Brain microvascular endothelial cell (primary cell): Measurements from ENCODE around the gene TMEM117.

ENCODE experiments used
- DNase-seq: peaks from one replicate; pipeline ENCODE4 v3.0.0-alpha.2; 2020
- H3K27ac ChIP-seq: fragments of 250-450 bp; sonication (Bioruptor Pico); 2 replicates; pipeline ENCODE4 v1.5.1; 2020; ENCODE audit warnings: mild to moderate bottlenecking, moderate library complexity
- H3K27me3 ChIP-seq: fragments of 250-450 bp; sonication (Bioruptor Pico); replicated peaks from 2 replicates; pipeline ENCODE4 v1.5.1; 2020; ENCODE audit warnings: mild to moderate bottlenecking
- H3K36me3 ChIP-seq: fragments of 250-450 bp; sonication (Bioruptor Pico); replicated peaks from 2 replicates; pipeline ENCODE4 v1.5.1; 2020; ENCODE audit warnings: mild to moderate bottlenecking
- H3K4me3 ChIP-seq: 2 replicates; pipeline ENCODE4 v1.5.1; 2011; ENCODE audit warnings: low read depth, mild to moderate bottlenecking, control low read depth, low read length, moderate library complexity
- CTCF ChIP-seq: IDR thresholded peaks from 2 replicates; pipeline ENCODE4 v1.5.1; 2011; ENCODE audit warnings: low read depth, mild to moderate bottlenecking, moderate library complexity, low read length, control low read depth, inconsistent platforms; ENCODE audit errors: missing control alignments
- in situ Hi-C: cut with HindIII; loops from 2 replicates; pipeline ENCODE4 v1.10.0; 2017; ENCODE audit warnings: low sequenced_read_pairs, low pct_ligation_motif_present

TMEM117 gene

GRCh38 chr12:43893670-43894069 lies 57.8 kb downstream of the TMEM117 start:
- in situ Hi-C loops, result no loop called here
- no peak for TF ChIP-seq CTCF
- H3K36me3 ChIP-seq, result no peaks in the 10 kb centered on the region
- H3K4me3 ChIP-seq, result no peak overlapping the region
- no peaks in the 10 kb centered on the region for H3K27me3 ChIP-seq
- peak; percentile 20 for DNase-seq
- H3K27ac ChIP-seq, result no peak overlapping the region

- no peaks in the 10 kb centered on the region for H3K27me3 ChIP-seq
- in situ Hi-C loops, result no loop called here
- no peak overlapping the region for H3K4me3 ChIP-seq
- TF ChIP-seq CTCF, result no peak
- no peak overlapping the region for H3K27ac ChIP-seq
- no peak for DNase-seq
- H3K36me3 ChIP-seq, result no peaks in the 10 kb centered on the region
Observed at GRCh38 chr12:43895580-43896206, 59.8 kb downstream of the TMEM117 start.

GRCh38 chr12:43896496-43896895 lies 60.6 kb downstream of the TMEM117 start:
- no peak overlapping the region for H3K27ac ChIP-seq
- DNase-seq, result no peak
- no peak overlapping the region for H3K4me3 ChIP-seq
- in situ Hi-C loops, result no loop called here
- no peak for TF ChIP-seq CTCF
- no peaks in the 10 kb centered on the region for H3K27me3 ChIP-seq
- no peaks in the 10 kb centered on the region for H3K36me3 ChIP-seq

- Histone ChIP-seq H3K36me3 (no peaks in the 10 kb centered on the region), H3K4me3 (no peak overlapping the region), H3K27ac (no peak overlapping the region), H3K27me3 (no peaks in the 10 kb centered on the region)
- in situ Hi-C loops, result no loop called here
- no peak for TF ChIP-seq CTCF
- no peak for DNase-seq
Observed at GRCh38 chr12:43898474-43898873, 62.6 kb downstream of the TMEM117 start.

- no peak overlapping the region for H3K4me3 ChIP-seq
- no peaks in the 10 kb centered on the region for H3K36me3 ChIP-seq
- no peak for DNase-seq
- H3K27ac ChIP-seq, result no peak overlapping the region
- TF ChIP-seq CTCF, result no peak
- in situ Hi-C loops, result no loop called here
- H3K27me3 ChIP-seq, result no peaks in the 10 kb centered on the region
Observed at GRCh38 chr12:43899574-43899973, 63.7 kb downstream of the TMEM117 start.

GRCh38 chr12:43903686-43904085 lies 67.8 kb downstream of the TMEM117 start:
- in situ Hi-C loops, result no loop called here
- H3K4me3 ChIP-seq, result no peak overlapping the region
- H3K36me3 ChIP-seq, result no peaks in the 10 kb centered on the region
- no peak for TF ChIP-seq CTCF
- no peaks in the 10 kb centered on the region for H3K27me3 ChIP-seq
- no peak overlapping the region for H3K27ac ChIP-seq
- no peak for DNase-seq
